Cardiac muscle cell (in vitro differentiated cells and primary cell): Measurements from ENCODE around the gene AUTS2. TPM values are rescaled to one million over a fixed set of nuclear protein-coding genes. Genes with fewer than 3 reads are reported as not detected.
A peak's percentile ranks its signal among the peaks of the same experiment; 100 is the strongest.

Experiments
- DNase-seq, 2 donors: peaks; one replicate each; pipeline versions ENCODE4 v3.0.0 to v3.0.0-alpha.2; 2010 to 2017; ENCODE audit warnings: low read depth in 1 of 2, low spot score in 1 of 2
- H3K27ac ChIP-seq: fragments of 200-600 bp; sonication (generic); 2 replicates; pipeline ENCODE4 v1.5.1; 2016
- H3K27me3 ChIP-seq: fragments of 200-600 bp; sonication (generic); 2 replicates; pipeline ENCODE4 v1.6.0; 2016; ENCODE audit warnings: control low read depth
- H3K36me3 ChIP-seq: fragments of 200-600 bp; sonication (generic); 2 replicates; pipeline ENCODE4 v1.5.1; 2016; ENCODE audit warnings: control low read depth
- H3K4me1 ChIP-seq: fragments of 200-600 bp; sonication (generic); 2 replicates; pipeline ENCODE4 v1.8.1; 2017; ENCODE audit warnings: low read depth, mild to moderate bottlenecking, mixed run types
- H3K4me3 ChIP-seq: fragments of 200-600 bp; sonication (generic); 2 replicates; pipeline ENCODE4 v1.5.1; 2016; ENCODE audit warnings: mild to moderate bottlenecking
- H3K9me3 ChIP-seq: fragments of 200-600 bp; sonication (generic); 2 replicates; pipeline ENCODE4 v1.5.1; 2017; ENCODE audit warnings: low read depth, mild to moderate bottlenecking, control low read depth
- CTCF ChIP-seq: IDR thresholded peaks from 2 replicates; pipeline ENCODE4 v1.5.1; 2012; ENCODE audit warnings: low read depth, mild to moderate bottlenecking, low read length
- polyA plus RNA-seq: library from polyadenylated mRNA; unstranded; fragments of >200 nt; fragmentation: Nextera tagmentation; extraction: Ambion mirVana; gene quantifications from 2 replicates; pipeline ENCODE4 v1.2.1, GENCODE V29; 2016
- total RNA-seq: library from RNA; depleted of rRNA; stranded (reverse); fragments of >200 nt; gene quantifications from 2 replicates; pipeline ENCODE4 v1.2.3, GENCODE V29; 2016

Gene AUTS2
- total and polyA plus RNA-seq, 2 experiments from 2014 or later: 41.0 to 45.5 TPM

- H3K4me1 ChIP-seq: peaks cover 4% of the 10 kb centered on the region
- DNase-seq: no peak
- H3K36me3 ChIP-seq: no peaks in the 10 kb centered on the region
- H3K27me3 ChIP-seq: peaks cover 11% of the 10 kb centered on the region
- H3K9me3 ChIP-seq: peaks cover 2% of the 10 kb centered on the region
- TF ChIP-seq CTCF: no peak
- no peak overlapping the region for H3K27ac ChIP-seq
- H3K4me3 ChIP-seq: no peak overlapping the region
These were observed 1026.3 kb downstream of the AUTS2 start for GRCh38 chr7:70624500-70625103.

- Histone ChIP-seq H3K27ac (no peak overlapping the region), H3K36me3 (no peaks in the 10 kb centered on the region), H3K4me1 (no peaks in the 10 kb centered on the region), H3K9me3 (peaks cover 2% of the 10 kb centered on the region), H3K4me3 (no peak overlapping the region), H3K27me3 (peaks cover 11% of the 10 kb centered on the region)
- no peak for TF ChIP-seq CTCF
- no peak for DNase-seq
These were observed 1029.2 kb downstream of the AUTS2 start for GRCh38 chr7:70627461-70627860.

- Histone ChIP-seq H3K9me3 (peaks cover 2% of the 10 kb centered on the region), H3K4me1 (no peaks in the 10 kb centered on the region), H3K36me3 (no peaks in the 10 kb centered on the region), H3K27ac (no peak overlapping the region), H3K27me3 (peaks cover 11% of the 10 kb centered on the region), H3K4me3 (no peak overlapping the region)
- DNase-seq: no peak
- TF ChIP-seq CTCF: no peak
These were observed 1032.2 kb downstream of the AUTS2 start for GRCh38 chr7:70630440-70630817.

- Histone ChIP-seq H3K27me3 (peaks cover 11% of the 10 kb centered on the region), H3K9me3 (peaks cover 2% of the 10 kb centered on the region), H3K27ac (no peak overlapping the region), H3K36me3 (no peaks in the 10 kb centered on the region), H3K4me1 (no peaks in the 10 kb centered on the region), H3K4me3 (no peak overlapping the region)
- DNase-seq: peak in 1 of 2 donors; percentile 57
- no peak for TF ChIP-seq CTCF
These were observed 1032.7 kb downstream of the AUTS2 start for GRCh38 chr7:70630818-70631457.

- H3K27ac ChIP-seq: no peak overlapping the region
- TF ChIP-seq CTCF: no peak
- H3K27me3 ChIP-seq: peaks cover 8% of the 10 kb centered on the region
- H3K36me3 ChIP-seq: no peaks in the 10 kb centered on the region
- no peak overlapping the region for H3K4me3 ChIP-seq
- H3K4me1 ChIP-seq: no peaks in the 10 kb centered on the region
- no peak for DNase-seq
- H3K9me3 ChIP-seq: no peaks in the 10 kb centered on the region
These were observed 1033.4 kb downstream of the AUTS2 start for GRCh38 chr7:70631718-70632117.
